Measurements from ENCODE around the gene PCGF5. TPM values are rescaled to one million over a fixed set of nuclear protein-coding genes. Genes with fewer than 3 reads are reported as not detected.

PCGF5 gene
- 12.3 and 12.9 TPM in 2 replicates for total RNA-seq (2014; rRNA removed; shearing (Covaris generic))

DNA sequence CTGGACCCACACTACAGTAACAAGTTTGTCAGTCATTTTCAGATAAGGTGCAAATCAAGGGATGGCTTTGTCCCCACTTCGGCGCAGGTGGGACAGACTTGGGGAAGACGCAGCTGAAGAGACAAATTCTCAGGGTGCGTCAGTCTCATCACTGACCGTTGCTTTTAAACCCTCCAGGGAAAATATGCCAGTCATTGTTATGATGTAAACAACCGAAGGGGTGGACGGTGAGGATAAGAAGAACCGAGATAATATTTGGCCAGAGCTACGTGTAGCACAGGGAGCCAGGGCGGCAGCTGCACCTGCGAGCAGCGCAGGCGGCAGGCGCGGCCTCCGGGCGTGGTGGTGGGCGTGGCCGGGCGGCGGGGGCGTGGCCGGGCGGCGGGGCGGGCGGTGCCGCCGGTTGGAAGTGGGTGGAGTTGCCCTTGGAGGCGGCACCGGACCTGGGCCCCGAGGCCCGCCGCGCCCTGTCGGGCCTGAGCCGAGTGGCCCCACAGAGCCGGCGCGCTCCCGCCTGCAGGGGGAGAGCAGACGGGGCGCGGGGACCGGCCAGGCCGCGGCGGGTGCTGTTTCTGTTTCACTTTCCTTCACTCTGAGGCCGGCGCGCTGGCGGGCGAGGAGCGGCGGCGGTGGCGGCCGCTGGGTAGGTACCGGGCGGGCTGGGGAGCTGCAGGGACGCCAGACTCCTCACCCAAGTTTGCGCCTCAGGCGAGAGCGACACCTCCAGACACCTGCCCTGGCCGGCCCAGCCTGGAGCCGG is at the start of gene PCGF5:
TSS of gene PCGF5 (plus strand) at position 470 of the 760 bp plus-strand sequence. CDS start 2,209 bp downstream, outside the sequence.

Other genes with a start within 250 kb of the PCGF5 start
- 2.2 and 3.2 TPM in 2 replicates for gene HECTD2, start 189.7 kb downstream of the PCGF5 start, total RNA-seq (2014; rRNA removed; shearing (Covaris generic))

All from A375 (cell line).